ENCODE data around the gene CHN1.

CHN1 gene

DNA sequence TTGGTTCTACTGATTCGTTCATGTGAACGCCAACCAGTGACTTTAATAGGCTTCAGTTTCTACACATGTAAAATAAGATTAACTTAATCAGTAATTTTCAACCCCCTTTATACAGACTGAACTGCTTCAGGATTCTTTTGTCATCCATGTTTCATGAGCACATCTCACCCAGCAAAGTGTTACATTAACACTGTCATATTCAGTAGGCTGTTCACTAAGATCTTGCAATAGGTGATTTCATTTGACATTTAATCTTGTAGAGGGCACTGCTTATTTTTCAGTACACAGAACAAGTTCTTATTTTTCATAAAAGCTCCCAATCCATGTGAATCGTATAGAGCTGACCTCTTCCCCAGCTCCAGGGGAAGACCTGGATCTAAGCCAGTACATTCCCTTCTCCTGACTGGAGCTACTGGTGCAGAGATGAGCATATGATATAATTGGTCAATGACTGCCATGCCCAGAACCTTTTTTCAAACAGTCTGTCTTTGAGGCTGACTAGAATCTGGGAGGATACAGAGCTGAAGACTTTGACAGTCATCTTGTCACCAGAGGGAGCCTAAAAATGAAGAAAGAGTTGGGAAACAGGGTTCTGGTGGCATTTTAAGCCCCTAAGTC, 168.7 kb downstream of the CHN1 start:
- no peak for DNase-seq (ENCODE audit: extremely low spot score)
- ChIA-PET POLR2A (no interaction called here), CTCF (no interaction called here)
- TF ChIP-seq SUZ12 (IDR thresholded peaks at IDR 0.05): no peak
- no peak for TF ChIP-seq LEF1 (IDR thresholded peaks at IDR 0.05; ENCODE audit: borderline replicate concordance)

DNA sequence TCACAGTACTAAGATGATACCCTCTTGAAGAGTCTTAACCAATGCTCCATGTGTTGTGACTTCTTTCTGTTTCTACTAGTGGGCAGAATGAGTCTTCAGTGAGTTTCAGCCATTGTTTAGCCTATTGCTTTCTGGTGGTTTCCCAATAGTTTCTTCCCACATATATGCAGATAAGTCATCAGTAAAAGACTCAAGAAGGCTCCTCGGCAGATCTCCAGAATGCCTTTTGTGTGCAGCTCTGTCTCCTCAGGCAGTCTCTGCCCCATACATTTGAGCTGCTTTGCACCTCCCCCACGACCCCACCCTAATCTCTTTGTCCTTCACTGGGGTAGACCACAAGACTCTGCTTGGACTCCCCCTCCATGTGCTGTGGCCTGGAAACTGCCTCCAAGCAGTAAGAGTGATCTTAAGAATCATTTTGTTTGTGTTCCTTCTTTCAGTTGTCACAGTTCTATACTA, 169.4 kb downstream of the CHN1 start:
- ChIA-PET CTCF (no interaction called here), POLR2A (no interaction called here)
- TF ChIP-seq ELF4 (IDR thresholded peaks at IDR 0.05) (no peak), LEF1 (IDR thresholded peaks at IDR 0.05; ENCODE audit: borderline replicate concordance) (no peak), HDGF (IDR thresholded peaks at IDR 0.05; ENCODE audit: borderline replicate concordance) (no peak), FOXA1 (IDR thresholded peaks at IDR 0.05) (no peak), BHLHE40 (IDR thresholded peaks at IDR 0.05; ENCODE audit: borderline replicate concordance) (no peak), TARDBP (IDR thresholded peaks at IDR 0.05) (no peak), SP1 (IDR thresholded peaks at IDR 0.05) (no peak), FOXM1 (IDR thresholded peaks at IDR 0.05; ENCODE audit: borderline replicate concordance) (no peak), NFRKB (IDR thresholded peaks at IDR 0.05) (no peak), ZNF384 (IDR thresholded peaks at IDR 0.05) (no peak), SUZ12 (IDR thresholded peaks at IDR 0.05) (no peak), ARNT (IDR thresholded peaks at IDR 0.05) (no peak), L3MBTL2 (conservative IDR thresholded peaks at IDR 0.05) (no peak)
- TF ChIP-seq, protein P1, sequence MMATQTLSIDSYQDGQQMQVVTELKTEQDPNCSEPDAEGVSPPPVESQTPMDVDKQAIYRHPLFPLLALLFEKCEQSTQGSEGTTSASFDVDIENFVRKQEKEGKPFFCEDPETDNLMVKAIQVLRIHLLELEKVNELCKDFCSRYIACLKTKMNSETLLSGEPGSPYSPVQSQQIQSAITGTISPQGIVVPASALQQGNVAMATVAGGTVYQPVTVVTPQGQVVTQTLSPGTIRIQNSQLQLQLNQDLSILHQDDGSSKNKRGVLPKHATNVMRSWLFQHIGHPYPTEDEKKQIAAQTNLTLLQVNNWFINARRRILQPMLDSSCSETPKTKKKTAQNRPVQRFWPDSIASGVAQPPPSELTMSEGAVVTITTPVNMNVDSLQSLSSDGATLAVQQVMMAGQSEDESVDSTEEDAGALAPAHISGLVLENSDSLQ (IDR thresholded peaks at IDR 0.05): no peak
- no peak for DNase-seq (ENCODE audit: extremely low spot score)

DNA sequence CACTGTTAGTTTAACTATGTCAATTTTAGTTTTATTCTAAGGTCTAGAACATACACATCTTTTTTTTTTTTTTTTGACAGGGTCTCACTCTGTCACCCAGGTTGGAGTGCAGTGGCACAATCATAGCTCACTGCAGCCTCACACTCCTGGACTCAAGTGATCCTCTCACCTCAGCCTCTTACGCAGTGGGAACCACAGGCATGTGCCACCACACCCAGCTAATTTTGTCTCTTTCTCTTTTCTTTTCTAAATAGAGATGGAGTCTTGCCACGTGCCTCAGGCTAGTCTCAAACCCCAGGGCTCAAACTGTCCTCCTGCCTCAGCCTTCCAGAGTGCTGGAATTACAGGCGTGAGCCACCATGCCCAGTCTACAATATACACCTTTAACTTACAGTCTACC, 171.4 kb downstream of the CHN1 start:
- ChIA-PET CTCF (no interaction called here), POLR2A (no interaction called here)
- no peak for DNase-seq (ENCODE audit: extremely low spot score)
- TF ChIP-seq BHLHE40 (IDR thresholded peaks at IDR 0.05; ENCODE audit: borderline replicate concordance): no peak
- no peak for TF ChIP-seq CTBP1 (IDR thresholded peaks at IDR 0.05; ENCODE audit: borderline replicate concordance)
- TF ChIP-seq L3MBTL2 (conservative IDR thresholded peaks at IDR 0.05): no peak
- no peak for TF ChIP-seq TARDBP (IDR thresholded peaks at IDR 0.05)
- no peak for TF ChIP-seq NFRKB (IDR thresholded peaks at IDR 0.05)
- no peak for TF ChIP-seq LEF1 (IDR thresholded peaks at IDR 0.05; ENCODE audit: borderline replicate concordance)
- no peak for TF ChIP-seq ELF4 (IDR thresholded peaks at IDR 0.05)
- TF ChIP-seq ARNT (IDR thresholded peaks at IDR 0.05): no peak
- no peak for TF ChIP-seq FOXK2 (IDR thresholded peaks at IDR 0.05)
- TF ChIP-seq SP1 (IDR thresholded peaks at IDR 0.05): no peak
- TF ChIP-seq, protein P1 (IDR thresholded peaks at IDR 0.05): no peak
- no peak for TF ChIP-seq HDGF (IDR thresholded peaks at IDR 0.05; ENCODE audit: borderline replicate concordance)
- TF ChIP-seq FOXM1 (IDR thresholded peaks at IDR 0.05; ENCODE audit: borderline replicate concordance): no peak
- TF ChIP-seq FOXA1 (IDR thresholded peaks at IDR 0.05): no peak
- no peak for TF ChIP-seq SUZ12 (IDR thresholded peaks at IDR 0.05)

- no peak for DNase-seq (ENCODE audit: extremely low spot score)
- ChIA-PET POLR2A (no interaction called here), CTCF (no interaction called here)
- TF ChIP-seq NFRKB (IDR thresholded peaks at IDR 0.05) (no peak), SP1 (IDR thresholded peaks at IDR 0.05) (no peak), TARDBP (IDR thresholded peaks at IDR 0.05) (no peak), SUZ12 (IDR thresholded peaks at IDR 0.05) (no peak), FOXK2 (IDR thresholded peaks at IDR 0.05) (no peak), LEF1 (IDR thresholded peaks at IDR 0.05; ENCODE audit: borderline replicate concordance) (no peak), ELF4 (IDR thresholded peaks at IDR 0.05) (no peak), FOXA1 (IDR thresholded peaks at IDR 0.05) (no peak), ARNT (IDR thresholded peaks at IDR 0.05) (no peak), HDGF (IDR thresholded peaks at IDR 0.05; ENCODE audit: borderline replicate concordance) (no peak), BHLHE40 (IDR thresholded peaks at IDR 0.05; ENCODE audit: borderline replicate concordance) (no peak), ZNF384 (IDR thresholded peaks at IDR 0.05) (no peak), L3MBTL2 (conservative IDR thresholded peaks at IDR 0.05) (no peak), CTBP1 (IDR thresholded peaks at IDR 0.05; ENCODE audit: borderline replicate concordance) (no peak), FOXM1 (IDR thresholded peaks at IDR 0.05; ENCODE audit: borderline replicate concordance) (no peak)
- TF ChIP-seq, protein P1 (IDR thresholded peaks at IDR 0.05): no peak
Observed at GRCh38 chr2:174830561-174830960, 174.6 kb downstream of the CHN1 start.

DNA sequence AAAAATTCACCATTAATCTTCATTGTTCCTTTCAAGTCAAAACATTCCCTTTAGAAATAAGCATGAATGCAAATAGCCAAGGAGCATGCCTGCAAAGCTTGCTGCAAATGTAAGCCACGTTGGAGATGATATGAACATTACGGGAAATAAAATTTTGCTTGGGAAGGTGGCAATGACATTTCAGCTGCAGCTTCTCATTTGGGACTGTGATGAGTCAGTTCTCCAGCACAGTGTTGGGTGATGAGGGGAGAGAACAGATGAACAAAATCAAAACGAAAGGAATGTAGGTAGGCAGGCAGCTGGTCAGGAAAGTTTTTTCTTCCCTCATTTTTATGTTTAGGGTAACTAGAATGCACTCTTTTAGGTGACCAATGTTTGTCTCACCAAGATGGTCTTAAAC, 175.6 kb downstream of the CHN1 start:
- no peak for DNase-seq (ENCODE audit: extremely low spot score)
- ChIA-PET POLR2A (no interaction called here), CTCF (no interaction called here)
- TF ChIP-seq TARDBP (IDR thresholded peaks at IDR 0.05) (no peak), ELF4 (IDR thresholded peaks at IDR 0.05) (no peak), LEF1 (IDR thresholded peaks at IDR 0.05; ENCODE audit: borderline replicate concordance) (no peak), FOXK2 (IDR thresholded peaks at IDR 0.05) (no peak), FOXA1 (IDR thresholded peaks at IDR 0.05) (no peak)

- DNase-seq (ENCODE audit: extremely low spot score): no peak
- TF ChIP-seq BHLHE40 (IDR thresholded peaks at IDR 0.05; ENCODE audit: borderline replicate concordance) (no peak), L3MBTL2 (conservative IDR thresholded peaks at IDR 0.05) (no peak), SUZ12 (IDR thresholded peaks at IDR 0.05) (no peak), CTBP1 (IDR thresholded peaks at IDR 0.05; ENCODE audit: borderline replicate concordance) (no peak), FOXK2 (IDR thresholded peaks at IDR 0.05) (no peak)
- ChIA-PET CTCF (no interaction called here), POLR2A (no interaction called here)
Observed at GRCh38 chr2:174827371-174828369, 177.5 kb downstream of the CHN1 start.
